Thyroid gland (tissue), 4 donors: Measurements from ENCODE around the gene CAMK2G. TPM values are rescaled to one million over a fixed set of nuclear protein-coding genes. Genes with fewer than 3 reads are reported as not detected.

ENCODE experiments used
- DNase-seq, 2 donors: peaks; one replicate each; pipeline ENCODE4 v3.0.0-alpha.2; 2019
- H3K27ac ChIP-seq, 3 donors: fragments of 200-600 bp; sonication (generic); 1 replicate in 2 of 3; 2 replicates in 1 of 3; pipeline ENCODE4 v1.5.1; 2016 to 2019; ENCODE audit warnings: mild to moderate bottlenecking in 1 of 3, moderate library complexity in 1 of 3
- H3K27me3 ChIP-seq: fragments of 200-600 bp; sonication (generic); one replicate; pipeline ENCODE4 v1.5.1; 2019
- H3K36me3 ChIP-seq, 2 donors: fragments of 200-600 bp; sonication (generic); one replicate each; pipeline ENCODE4 v1.5.1; 2016 to 2019
- H3K4me1 ChIP-seq, 2 donors: fragments of 200-600 bp; sonication (generic); one replicate each; pipeline ENCODE4 v1.5.1; 2017 to 2019
- H3K4me3 ChIP-seq, 3 donors: fragments of 200-600 bp; sonication (generic); replicated peaks in 1 of 3; 1 replicate in 2 of 3; 2 replicates in 1 of 3; pipeline ENCODE4 v1.5.1; 2016; ENCODE audit warnings: mild to moderate bottlenecking in 1 of 3
- H3K9me3 ChIP-seq: fragments of 200-600 bp; sonication (generic); one replicate; pipeline ENCODE4 v1.5.1; 2017
- POLR2A ChIP-seq, 2 donors: fragments of 450-650 bp; IDR thresholded peaks; one replicate each; pipeline ENCODE4 v1.6.1; 2017; ENCODE audit warnings: antibody characterized with exemption in 2 of 2, mild to moderate bottlenecking in 2 of 2, moderate library complexity in 1 of 2
- WGBS, 2 donors: methylation state at CpG; one replicate each; pipeline ENCODE4 v1.1.5; 2017; 5-methylcytosine and 5-hydroxymethylcytosine counted together
- intact Hi-C: fragments of 100-400 bp; cut with DNase I; formaldehyde crosslinking; loops from one replicate; pipeline ENCODE4 v1.15.1; 2023
- total RNA-seq, 4 donors: library from RNA; depleted of rRNA; stranded (reverse); fragments of >200 nt; gene quantifications; one replicate each; pipeline ENCODE4 v1.2.3, GENCODE V29; 2016
- TF ChIP-seq, protein P1 (sequence below), 6 experiments: fragments of 200-600 bp in 3 of 6; fragments of 450-650 bp in 3 of 6; sonication (generic) in 3 of 6; IDR thresholded peaks; one replicate each; pipeline ENCODE4 v1.5.1; 2016 to 2019; ENCODE audit warnings: antibody characterized with exemption in 6 of 6, mild to moderate bottlenecking in 2 of 6, inconsistent platforms in 1 of 6, moderate library complexity in 1 of 6

Gene CAMK2G
- total RNA-seq, 4 donors from 2014 or later, result 21.2 to 27.4 (median 22.3) TPM

DNA sequence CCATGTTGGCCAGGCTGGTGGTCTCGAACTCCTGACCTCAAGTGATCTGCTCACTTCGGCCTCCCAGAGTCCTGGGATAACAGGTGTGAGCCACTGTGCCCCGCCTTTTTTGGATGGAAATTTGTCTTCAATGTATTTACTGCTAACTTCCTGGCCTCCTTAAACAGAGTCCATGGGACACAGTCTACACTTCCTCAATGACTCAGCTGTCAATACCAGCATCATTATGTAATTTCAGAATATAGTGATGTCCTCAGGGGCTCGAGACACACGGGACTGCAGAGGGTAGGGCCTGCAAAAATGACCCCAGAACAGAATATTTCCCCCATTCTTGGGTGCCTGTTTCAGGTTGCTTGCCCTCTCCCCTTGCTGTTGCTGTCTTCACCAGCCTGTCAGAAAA lies 31.1 kb downstream of the CAMK2G start:
- DNase-seq, result no peak
- Histone ChIP-seq H3K4me3 (no peak overlapping the region), H3K4me1 (no peaks in the 10 kb centered on the region), H3K9me3 (no peaks in the 10 kb centered on the region), H3K27me3 (no peaks in the 10 kb centered on the region), H3K36me3 (peaks cover 20 to 40% of the 10 kb centered on the region in 2 donors), H3K27ac (no peak overlapping the region)
- intact Hi-C loops, result no loop called here
- TF ChIP-seq, protein P1, sequence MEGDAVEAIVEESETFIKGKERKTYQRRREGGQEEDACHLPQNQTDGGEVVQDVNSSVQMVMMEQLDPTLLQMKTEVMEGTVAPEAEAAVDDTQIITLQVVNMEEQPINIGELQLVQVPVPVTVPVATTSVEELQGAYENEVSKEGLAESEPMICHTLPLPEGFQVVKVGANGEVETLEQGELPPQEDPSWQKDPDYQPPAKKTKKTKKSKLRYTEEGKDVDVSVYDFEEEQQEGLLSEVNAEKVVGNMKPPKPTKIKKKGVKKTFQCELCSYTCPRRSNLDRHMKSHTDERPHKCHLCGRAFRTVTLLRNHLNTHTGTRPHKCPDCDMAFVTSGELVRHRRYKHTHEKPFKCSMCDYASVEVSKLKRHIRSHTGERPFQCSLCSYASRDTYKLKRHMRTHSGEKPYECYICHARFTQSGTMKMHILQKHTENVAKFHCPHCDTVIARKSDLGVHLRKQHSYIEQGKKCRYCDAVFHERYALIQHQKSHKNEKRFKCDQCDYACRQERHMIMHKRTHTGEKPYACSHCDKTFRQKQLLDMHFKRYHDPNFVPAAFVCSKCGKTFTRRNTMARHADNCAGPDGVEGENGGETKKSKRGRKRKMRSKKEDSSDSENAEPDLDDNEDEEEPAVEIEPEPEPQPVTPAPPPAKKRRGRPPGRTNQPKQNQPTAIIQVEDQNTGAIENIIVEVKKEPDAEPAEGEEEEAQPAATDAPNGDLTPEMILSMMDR (IDR thresholded peaks at IDR 0.05), result no peak
- no peak for TF ChIP-seq POLR2A (IDR thresholded peaks at IDR 0.05)
- WGBS, 2 donors, result 80 to 84% methylated on average over 5 of the region's 5 CpGs

DNA sequence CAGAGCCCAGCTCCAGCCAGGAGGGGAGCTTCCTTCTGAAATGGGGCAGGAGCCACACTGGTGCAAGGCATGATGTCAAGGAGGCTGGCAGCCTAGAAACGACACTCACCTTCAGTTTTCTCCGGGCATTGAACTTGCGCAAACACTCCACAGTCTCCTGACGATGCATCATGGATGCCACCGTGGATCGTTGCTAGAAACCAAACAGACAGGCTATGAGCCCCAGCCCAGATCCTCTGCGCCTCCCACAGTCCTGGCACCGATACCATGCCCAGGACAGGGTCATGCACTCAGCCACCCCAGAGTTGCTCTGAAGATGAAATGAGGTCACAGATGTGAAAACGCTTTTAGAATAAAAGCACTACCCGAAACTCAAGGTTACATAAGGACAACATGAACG lies 32.0 kb downstream of the CAMK2G start:
- peaks cover 17 to 31% of the 10 kb centered on the region in 2 donors for H3K36me3 ChIP-seq
- WGBS, 2 donors, result 90 to 93% methylated on average over 11 of the region's 11 CpGs

DNA sequence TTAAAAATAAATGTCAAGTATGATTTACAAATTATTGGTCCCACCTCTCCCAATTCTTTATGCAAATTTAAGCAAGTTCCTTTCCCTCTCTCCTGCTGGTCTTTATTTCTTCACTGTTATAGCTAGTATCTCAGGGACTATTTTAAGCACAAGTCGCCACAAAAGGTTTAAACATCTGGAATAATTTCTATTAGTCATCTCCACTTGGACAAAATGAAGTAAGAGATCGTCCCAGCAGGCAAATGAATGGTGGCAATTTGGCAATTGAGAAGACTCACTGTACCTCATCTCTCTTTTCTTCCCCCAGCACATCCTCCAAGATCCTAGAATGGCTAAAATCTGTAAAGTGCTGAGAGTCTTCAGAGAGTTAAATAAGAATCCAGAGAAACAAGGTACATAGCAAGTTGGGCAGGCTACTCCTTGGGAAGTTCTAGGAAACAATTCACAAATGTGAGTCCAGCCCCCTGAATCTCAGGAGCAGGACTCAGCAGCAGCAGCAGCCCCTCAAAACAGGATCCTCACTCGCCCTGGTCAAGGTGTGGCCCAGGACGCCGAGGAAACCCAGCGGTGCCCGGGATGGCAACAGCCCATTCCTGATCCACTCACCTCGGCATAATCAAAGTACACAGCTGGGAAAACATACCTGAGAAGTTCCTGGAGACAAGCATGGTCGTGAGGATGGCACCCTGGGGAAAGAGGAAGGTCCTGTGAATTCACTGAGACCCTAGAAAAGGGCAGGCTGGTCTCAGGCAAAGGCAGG lies 32.6 kb downstream of the CAMK2G start:
- Histone ChIP-seq H3K9me3 (no peaks in the 10 kb centered on the region), H3K4me1 (peaks cover 0 to 11% of the 10 kb centered on the region in 2 donors), H3K4me3 (no peak overlapping the region), H3K27me3 (no peaks in the 10 kb centered on the region), H3K27ac (no peak overlapping the region), H3K36me3 (peaks cover 11 to 25% of the 10 kb centered on the region in 2 donors)
- intact Hi-C loops, result no loop called here
- DNase-seq, result no peak
- TF ChIP-seq, protein P1 (IDR thresholded peaks at IDR 0.05), result no peak
- no peak for TF ChIP-seq POLR2A (IDR thresholded peaks at IDR 0.05)
- 89 to 92% methylated on average over 9 of the region's 9 CpGs for WGBS, 2 donors

More for the DNA sequence above, 32.0 kb downstream of the CAMK2G start:
- TF ChIP-seq POLR2A (IDR thresholded peaks at IDR 0.05), result no peak
- TF ChIP-seq, protein P1 (IDR thresholded peaks at IDR 0.05), result no peak
- no peak for DNase-seq
- no peak overlapping the region for H3K27ac ChIP-seq
- no peaks in the 10 kb centered on the region for H3K9me3 ChIP-seq
- H3K4me1 ChIP-seq, result peaks cover 0 to 5% of the 10 kb centered on the region in 2 donors
- no peak overlapping the region for H3K4me3 ChIP-seq
- intact Hi-C loops, result no loop called here
- no peaks in the 10 kb centered on the region for H3K27me3 ChIP-seq

DNA sequence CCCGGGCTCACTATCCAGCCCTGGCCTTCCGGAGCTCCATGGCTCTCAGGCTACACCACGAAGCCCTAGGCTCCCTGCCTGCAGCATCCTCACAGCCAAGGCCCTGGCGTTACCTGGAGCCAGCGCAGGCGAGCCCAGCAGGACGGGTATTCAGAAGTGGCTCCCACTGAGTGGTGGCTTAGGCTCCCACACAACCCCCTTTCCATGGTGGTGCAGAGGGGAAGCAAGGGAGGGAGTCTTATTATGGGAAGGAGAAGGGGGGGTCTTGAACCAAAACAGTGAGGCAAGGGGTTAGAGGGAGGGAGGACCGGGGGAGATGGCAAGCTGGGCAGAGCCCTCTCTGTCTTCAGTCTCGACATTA lies 33.3 kb downstream of the CAMK2G start:
- 95 to 96% methylated on average over 9 of the region's 9 CpGs for WGBS, 2 donors
- no peak for TF ChIP-seq POLR2A (IDR thresholded peaks at IDR 0.05)
- TF ChIP-seq, protein P1 (IDR thresholded peaks at IDR 0.05), result no peak
- Histone ChIP-seq H3K9me3 (no peaks in the 10 kb centered on the region), H3K36me3 (peaks cover 9 to 23% of the 10 kb centered on the region in 2 donors), H3K27ac (no peak overlapping the region), H3K4me1 (peaks cover 0 to 13% of the 10 kb centered on the region in 2 donors), H3K4me3 (no peak overlapping the region), H3K27me3 (no peaks in the 10 kb centered on the region)
- DNase-seq, result no peak
- intact Hi-C loops, result no loop called here

DNA sequence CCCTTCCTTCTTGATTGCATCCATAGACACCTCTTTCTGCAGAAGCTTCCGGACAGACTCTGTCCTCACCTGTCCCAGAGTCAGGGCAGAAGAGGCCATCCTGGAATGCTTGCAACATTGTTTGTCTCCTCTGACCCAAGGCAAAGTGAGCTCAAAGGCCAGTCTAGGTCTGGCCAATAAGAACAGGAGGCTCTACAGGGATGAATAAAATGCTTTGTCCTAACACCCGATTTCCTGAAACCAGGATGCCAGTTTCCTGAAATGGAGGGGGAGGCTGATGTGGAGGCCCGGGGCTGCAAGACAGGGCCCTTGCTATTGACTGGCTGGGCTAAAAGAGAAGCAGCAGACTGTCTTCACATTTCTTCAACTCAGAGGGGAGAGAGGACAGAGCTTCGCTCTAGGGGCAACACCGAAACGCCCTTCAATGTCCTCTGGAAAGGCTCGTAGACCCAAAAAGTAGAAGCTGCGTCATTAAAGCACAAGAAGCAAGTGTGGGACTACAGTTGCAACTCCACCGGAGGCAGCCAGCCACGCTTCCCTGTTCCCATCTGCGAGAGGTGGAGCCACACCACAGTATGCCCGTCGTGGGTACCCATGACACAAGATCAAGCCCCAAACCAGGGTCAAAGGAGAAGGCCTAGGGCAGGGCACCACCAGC lies 33.8 kb downstream of the CAMK2G start:
- no peak overlapping the region for H3K27ac ChIP-seq
- 89 to 92% methylated on average over 12 to 13 of the region's 13 CpGs for WGBS, 2 donors

More for the DNA sequence above, 33.8 kb downstream of the CAMK2G start:
- Histone ChIP-seq H3K27me3 (no peaks in the 10 kb centered on the region), H3K9me3 (no peaks in the 10 kb centered on the region), H3K4me3 (no peak overlapping the region), H3K4me1 (peaks cover 0 to 13% of the 10 kb centered on the region in 2 donors), H3K36me3 (peaks cover 9 to 23% of the 10 kb centered on the region in 2 donors)
- intact Hi-C loops, result no loop called here
- DNase-seq, result no peak
- TF ChIP-seq, protein P1 (IDR thresholded peaks at IDR 0.05), result no peak
- TF ChIP-seq POLR2A (IDR thresholded peaks at IDR 0.05), result no peak
